Activated CD4-positive, alpha-beta T cell treated with anti-CD3 and anti-CD28 coated beads, Interleukin-2, amount 50 U/mL, for 1 hour (primary cell): ENCODE data around the gene ACTL7B.
"Not testable (repeated sequence)": the region's sequence is repeated elsewhere in the genome, so short reads cannot be mapped to it uniquely, and the experiment has no call there.

Experiments used
- DNase-seq: peaks from one replicate; pipeline ENCODE4 v3.0.0-alpha.2; 2020

ACTL7B gene

GRCh38 chr9:108855888-108856287 lies at the start of gene ACTL7B:
ACTL7B (minus strand) TSS chr9:108855986; CDS start chr9:108855930, 56 bp downstream.
- no peak for DNase-seq

DNA sequence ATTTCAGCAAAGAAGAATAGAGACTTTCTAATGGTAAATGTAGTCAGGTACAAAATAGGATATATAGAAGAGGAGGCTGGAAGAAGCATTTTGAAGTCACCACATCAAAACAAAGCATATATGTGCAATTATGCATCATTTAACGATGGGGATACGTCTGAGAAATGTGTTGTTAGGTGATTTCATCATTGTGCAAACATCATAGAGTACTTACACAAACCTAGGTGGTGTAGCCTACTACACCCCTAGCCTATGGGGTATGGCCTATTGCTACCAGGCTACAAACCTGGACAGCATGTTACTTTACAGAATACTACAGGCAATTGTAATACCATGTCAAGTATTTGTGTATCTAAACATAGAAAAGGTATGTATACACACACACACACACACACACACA lies 49.7 kb upstream of the ACTL7B start:
- DNase-seq: no peak

DNA sequence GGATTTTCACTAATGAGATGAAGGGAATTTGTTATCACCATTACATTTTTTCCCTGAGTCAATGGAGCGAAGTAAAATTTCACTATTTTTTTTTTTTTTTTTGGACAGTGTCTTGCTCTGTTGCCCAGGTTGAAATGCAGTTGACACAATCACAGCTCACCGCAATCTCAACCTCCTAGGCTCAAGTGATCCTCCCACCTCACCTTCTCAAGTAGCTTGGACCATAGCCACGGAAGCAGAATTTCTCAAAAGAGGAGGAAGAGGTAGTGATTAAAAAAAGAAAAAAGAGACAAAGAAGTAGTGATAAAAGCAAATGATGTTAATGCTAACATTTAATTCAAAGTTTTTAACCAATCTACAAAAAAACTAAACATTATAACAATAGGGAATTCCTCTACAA lies 48.4 kb upstream of the ACTL7B start:
- no peak for DNase-seq

GRCh38 chr9:108903420-108904103 lies 47.8 kb upstream of the ACTL7B start:
- DNase-seq: no peak

GRCh38 chr9:108900176-108900575 lies 44.4 kb upstream of the ACTL7B start:
- no peak for DNase-seq

- DNase-seq: not testable (repeated sequence)
These were observed 43.4 kb upstream of the ACTL7B start for GRCh38 chr9:108899023-108899695.

GRCh38 chr9:108897324-108898096 lies 41.7 kb upstream of the ACTL7B start:
- no peak for DNase-seq

DNA sequence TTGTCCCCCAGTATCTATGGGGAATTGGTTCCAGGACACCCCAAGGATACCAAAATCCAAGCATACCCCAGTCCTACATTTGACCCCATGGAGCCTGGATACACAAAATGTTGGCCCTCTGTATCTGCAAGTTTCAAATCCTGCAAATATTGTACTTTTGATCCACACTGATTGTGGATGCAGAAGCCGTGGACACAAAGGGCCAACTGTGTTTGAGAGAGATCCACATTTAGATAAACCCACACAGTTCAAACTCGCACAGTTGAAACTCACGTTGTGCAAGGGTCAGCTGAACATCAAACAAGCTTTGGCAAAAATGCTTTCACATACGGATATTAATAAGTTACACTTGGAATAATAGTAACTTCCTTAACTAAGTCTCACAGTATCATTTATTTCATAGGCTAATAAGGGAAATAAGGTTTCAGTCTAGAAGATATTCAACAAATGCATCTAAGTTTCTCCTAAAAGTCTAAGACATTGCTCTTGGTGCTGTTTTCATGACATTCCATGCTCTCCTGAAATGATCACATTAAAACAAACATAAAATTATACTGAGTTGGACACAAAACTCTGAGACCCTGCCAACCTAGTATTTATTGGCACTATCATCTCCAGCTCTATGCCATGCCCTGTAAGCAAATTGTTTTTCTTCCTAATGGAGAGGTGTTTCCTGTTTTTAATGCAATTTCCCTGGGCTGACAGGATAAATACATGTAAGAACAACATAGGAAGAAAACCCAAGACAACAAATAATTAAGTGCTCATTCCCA lies 38.6 kb upstream of the ACTL7B start:
- DNase-seq: no peak

DNA sequence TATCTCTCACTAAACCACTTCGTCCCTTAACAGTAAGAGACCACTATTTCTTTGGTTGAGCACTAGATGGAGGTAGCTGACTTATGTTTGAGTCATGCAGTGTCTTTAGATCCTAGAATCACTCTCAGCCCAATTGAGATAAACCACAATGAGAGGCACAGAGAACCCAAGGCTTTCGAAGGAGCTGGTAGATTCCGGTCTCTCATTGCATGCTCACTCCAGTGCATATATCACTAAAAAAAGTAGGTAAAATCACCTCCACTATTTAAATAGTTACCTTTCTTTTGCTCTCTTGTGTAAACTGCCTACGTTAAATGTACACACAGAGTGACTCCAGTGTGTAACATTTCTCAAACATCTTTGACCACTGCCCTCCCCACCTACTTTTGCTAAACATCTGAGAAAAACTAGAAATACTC lies 33.9 kb upstream of the ACTL7B start:
- no peak for DNase-seq

DNA sequence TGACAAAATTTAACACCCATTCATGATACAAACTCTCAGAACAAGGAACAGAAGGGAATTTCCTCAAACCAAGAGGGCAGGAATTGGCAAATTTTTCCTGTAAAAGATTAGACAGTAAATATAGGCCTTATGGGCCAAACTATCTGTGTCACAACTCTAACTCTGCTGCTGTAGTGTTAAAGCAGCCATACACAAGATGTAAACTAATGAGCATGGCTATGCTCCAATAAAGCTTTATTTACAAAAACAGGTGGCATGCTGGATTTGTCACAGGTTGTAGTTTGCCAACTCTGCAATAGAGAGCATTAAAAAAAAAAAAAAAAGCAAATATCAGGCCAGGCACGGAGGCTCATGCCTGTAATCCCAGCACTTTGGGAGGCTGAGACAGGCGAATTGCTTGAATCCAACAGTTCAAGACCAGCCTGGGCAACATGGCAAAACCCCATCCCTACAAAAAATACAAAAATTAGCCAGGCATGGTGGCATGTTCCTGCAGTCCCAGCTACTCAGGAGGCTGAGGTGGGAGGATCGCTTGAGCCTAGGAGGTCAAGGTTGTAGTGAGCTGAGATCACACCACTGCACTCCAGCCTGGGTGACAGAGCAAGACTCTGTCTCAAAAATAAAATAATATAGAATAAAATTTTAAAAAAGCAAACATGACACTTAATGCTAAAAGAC lies 30.9 kb upstream of the ACTL7B start:
- DNase-seq: not testable (repeated sequence)

- DNase-seq: no peak
These were observed 30.0 kb upstream of the ACTL7B start for GRCh38 chr9:108885643-108886348.

GRCh38 chr9:108884701-108885100 lies 28.9 kb upstream of the ACTL7B start:
- DNase-seq: no peak

DNA sequence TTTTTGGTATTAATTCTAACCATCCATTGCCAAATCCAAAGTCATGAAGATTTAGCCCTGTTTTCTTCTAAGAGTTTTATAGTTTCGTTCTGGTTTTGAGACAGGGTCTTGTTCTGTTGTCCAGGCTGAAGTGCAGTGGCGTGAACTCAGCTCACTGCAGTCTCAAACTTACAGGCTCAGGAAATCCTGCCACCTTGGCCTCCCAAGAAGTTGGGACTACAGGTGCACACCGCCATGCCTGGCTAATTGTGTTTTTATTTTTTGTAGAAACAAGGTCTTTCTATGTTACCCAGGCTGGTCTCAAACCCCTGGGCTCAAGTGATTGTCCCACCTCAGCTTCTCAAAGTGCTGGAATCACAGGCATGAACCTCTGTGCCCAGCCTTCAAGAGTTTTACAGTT lies 27.3 kb upstream of the ACTL7B start:
- DNase-seq: no peak

- no peak for DNase-seq
These were observed 26.5 kb upstream of the ACTL7B start for GRCh38 chr9:108882052-108882888.

- no peak for DNase-seq
These were observed 25.0 kb upstream of the ACTL7B start for GRCh38 chr9:108880738-108881316.

DNA sequence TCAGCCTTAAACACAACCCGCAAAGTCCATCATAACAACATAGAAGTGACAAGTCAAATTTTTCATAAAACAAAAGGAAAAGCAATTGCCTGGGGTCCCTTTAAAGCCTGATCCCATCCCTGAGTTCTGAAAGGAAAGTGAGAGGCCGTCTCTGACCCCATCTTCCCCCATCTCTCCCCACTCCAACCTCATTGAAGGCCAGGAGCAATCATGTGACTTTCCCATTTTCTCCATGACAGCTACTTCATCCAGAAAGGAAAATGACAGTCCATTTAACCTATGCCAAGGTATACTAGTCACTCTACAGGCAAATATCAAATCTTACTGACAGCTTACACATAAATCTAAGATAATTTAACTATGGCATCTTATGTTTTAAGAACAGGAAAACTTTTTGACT lies 21.7 kb upstream of the ACTL7B start:
- DNase-seq: no peak

DNA sequence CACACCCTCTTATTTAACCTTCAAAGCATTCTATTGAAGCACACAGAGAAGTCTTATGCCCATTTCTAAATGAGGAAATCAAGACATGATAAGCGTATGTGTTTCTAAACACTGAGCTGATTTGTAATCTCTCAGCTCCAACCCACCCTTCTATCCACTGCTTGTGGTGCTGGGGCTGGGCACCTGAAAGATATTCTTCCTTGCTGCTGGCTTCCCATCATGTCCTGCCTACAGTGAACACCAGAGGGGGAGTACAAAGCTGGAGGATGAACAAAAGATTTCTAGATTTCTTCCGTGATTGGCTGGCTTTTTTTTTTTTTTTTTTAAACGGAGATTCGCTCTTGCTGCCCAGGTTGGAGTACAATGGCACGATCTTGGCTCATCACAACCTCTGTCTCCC lies 20.6 kb upstream of the ACTL7B start:
- no peak for DNase-seq

DNA sequence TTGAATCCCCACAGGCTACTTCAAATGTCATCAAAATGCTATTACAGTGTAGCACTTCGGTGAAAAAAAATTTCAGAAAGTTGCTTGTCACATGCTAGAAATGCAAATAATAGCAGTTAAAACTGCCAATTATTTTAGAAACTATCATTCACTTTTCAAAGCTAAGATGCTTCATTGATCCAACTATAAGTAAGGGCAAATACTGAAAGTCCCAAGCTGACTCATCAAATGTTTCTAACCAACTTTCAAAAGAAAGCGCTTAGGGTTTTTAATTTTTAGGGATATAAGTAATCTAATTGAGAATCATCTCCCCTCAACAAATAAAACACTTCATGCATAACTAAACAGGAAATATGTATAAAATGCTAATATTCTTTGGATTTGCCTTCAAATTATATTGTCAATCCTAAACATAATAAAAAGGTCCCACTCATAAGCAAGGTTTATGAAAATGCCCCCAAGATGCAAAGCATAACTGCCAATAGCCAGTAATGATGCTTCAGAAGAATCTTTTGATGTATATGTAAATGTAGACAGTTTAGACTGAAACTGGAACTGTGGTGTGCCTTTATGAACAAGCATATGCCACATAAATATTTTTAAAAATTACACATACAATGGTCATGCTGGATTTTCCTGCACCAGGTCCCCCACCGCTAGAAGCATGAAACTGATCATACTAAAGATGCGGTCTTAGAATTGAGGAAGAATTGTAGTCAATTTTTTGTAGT lies 18.4 kb upstream of the ACTL7B start:
- no peak for DNase-seq

- no peak for DNase-seq
These were observed 13.4 kb upstream of the ACTL7B start for GRCh38 chr9:108869092-108869725.
